COLO668 (cell line): Measurements from ENCODE around the gene SMDT1.
"Not testable (repeated sequence)": the region's sequence is repeated elsewhere in the genome, so short reads cannot be mapped to it uniquely, and the experiment has no call there.

Experiments
- DNase-seq: peaks from one replicate; lab custom pipeline; 2025; ENCODE audit not compliant: unreplicated experiment; lab: John Stamatoyannopoulos, UW

Gene SMDT1

DNA sequence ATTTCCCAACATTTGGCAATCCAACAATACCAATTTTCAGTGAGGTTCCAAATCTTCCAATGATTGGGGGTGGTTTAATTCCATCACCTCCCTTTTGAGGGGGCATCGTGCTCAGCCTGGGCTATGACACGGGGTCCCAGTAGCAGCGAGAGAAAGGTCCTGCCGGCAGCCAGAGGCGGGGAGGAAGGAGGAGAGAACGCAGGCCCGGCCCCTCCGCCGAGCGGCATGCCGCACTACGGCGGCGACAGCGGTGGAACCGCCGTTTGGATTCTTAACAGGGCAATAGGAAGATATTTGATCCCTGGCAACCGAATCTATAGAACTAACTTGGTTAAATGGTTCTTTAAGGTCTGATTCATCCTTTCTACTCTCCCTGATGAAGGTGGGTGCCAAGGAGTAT lies 29.3 kb downstream of the SMDT1 start:
- DNase-seq, result no peak

DNA sequence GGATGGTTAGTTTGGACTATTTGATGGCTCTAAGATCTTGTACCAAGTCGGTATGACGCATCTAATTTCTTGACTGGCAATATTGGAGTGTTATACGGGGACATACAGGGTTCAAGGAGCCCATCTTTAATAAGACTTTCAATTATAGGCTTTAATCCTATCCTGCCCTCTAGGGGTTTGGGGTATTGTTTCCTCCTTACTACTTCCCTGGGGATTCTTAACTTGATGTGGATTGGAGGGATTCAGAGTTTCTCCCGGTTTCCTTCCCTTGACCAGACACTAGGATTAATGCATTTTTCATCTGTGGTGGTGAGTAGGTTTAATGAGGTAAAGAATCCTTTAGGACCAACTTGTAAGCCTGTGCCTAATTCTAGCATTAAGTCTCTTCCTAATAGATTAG lies 32.3 kb downstream of the SMDT1 start:
- DNase-seq, result no peak

DNA sequence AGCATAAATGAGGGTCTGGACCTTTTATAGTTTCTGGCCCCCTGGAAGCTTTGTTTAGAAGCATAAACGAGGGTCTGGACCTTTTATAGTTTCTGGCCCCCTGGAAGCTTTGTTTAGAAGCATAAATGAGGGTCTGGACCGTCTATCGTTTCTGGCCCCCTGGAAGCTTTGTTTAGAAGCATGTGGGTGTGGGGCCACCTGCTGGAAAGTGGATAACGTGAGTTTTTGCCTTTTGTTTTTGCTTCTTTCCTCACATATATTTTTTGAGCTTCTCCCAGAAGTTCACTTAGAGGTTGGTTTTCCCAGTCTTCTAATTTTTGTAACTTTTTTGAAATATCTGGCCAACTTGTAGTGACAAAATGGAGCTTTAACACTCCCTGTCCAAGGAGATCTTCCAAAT lies 33.3 kb downstream of the SMDT1 start:
- not testable (repeated sequence) for DNase-seq

DNA sequence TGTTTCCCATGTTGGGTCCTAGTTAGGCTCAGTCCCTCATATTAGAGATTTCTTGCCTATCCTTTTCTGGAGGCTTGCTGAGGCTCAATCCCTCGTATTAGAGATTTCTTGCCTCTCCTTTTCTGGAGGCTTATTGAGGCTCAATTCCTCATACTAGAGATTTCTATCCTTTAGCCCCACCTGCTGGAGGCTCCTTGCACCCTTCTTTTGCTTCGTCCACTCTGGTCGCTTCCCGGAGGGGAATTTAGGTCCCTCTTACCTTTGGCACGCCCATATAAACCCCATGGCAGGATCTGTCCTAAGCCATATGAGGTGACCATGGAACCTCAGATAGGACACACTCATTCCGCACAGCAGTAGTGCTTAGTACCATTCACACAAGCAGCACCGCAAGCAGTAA lies 35.2 kb downstream of the SMDT1 start:
- DNase-seq, result peak; percentile 11

DNA sequence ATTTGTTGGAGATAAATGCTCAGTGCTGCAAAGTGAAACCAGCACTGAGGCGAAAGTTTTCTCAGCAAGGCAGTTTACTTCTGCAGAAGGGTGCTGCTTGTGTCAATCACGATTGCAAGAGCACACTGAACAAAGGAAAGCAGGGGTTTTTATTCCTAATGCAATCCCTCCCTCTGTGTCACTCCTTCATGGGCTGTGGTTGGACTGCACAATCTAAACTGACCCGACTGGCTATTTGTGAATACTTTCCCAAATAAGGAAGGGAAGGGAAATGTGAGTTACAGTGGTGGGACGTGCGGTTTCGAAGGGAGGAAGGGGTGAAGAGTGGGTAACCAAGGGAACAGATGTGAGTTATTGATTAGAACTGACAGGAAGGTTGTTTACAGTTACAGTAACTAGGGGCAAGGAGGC lies 35.9 kb downstream of the SMDT1 start:
- DNase-seq, result not testable (repeated sequence)

DNA sequence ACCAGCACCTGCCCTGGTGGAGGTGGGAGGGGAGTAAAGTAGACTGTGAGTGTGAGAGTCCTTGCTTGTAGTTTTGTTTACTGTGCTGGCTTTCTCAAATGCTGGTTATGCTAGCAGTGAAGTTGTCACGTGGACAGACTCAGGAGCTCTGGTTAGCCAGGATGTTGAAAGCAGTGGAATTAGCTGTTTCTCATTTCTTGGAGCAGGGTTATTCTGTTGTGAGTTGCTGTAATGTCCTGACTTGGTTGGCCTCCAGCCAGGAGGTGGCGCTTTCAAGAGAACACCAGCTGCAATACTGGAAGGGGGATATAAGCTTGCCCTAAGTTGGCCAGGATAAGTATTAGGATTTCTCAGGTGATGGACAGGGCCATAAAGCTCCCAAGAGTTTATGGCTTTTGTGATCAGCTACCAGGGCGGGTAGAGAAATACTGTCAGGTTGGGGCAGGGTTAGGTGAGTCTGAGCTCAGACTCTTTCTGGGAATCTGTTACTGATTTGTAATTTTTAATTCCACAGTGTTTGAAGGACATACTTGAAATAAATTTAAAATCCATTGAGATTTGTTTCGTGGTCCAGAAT lies 37.4 kb downstream of the SMDT1 start:
- no peak for DNase-seq

DNA sequence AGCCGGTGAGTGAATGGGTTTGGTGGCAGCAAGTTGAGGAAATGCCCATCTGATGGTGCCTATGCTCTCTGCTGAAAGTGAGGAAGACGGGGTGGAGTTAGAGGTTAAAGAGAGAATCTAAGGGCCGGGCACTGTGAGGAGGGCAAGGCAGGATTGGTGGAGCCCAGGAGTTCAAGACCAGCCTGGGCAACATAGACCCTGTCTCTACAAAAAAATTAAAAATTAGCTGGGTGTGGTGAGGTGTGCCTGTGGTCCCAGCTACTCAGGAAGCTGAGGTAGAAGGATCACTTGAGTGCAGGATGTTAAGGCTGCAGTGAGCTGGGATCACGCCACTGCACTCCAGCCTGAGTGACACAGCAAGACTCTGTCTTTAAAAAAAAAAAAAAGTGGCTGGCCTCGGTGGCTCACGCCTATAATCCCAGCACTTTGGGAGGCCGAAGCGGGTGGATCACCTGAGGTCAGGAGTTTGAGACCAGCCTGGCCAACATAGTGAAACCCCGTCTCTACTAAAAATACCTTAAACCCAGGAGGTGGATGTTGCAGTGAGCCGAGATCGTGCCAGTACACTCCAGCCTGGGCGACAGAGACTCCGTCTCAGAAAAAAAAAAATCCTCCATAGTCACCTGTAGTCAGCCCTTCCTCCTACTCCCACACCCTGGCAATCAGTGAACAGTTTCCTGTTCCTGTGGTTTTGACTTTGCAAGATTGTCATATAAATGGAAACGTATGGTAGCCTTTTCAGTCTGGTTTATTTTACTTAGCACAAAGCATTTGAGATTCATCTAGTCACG lies 40.9 kb downstream of the SMDT1 start:
- DNase-seq, result not testable (repeated sequence)

DNA sequence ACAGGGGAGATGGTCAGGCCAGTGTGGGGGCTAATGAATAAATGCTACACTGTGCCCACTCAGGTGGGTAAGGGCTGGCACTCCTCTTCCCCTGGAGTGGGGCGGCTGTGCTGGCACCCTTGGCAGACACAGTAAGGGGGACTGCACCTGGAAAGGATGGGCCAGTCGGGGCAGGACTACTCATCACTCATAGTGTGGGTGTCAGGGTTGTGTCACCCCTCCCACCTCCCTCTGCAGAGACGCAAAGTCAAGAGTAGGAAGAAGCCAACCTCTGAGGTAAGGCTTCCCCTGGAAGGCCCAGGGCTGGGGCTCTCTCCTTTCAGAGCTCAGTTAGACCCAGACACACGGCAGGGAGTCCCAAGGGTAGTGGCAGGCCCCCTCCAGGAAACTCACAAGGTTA lies 44.0 kb downstream of the SMDT1 start:
- not testable (repeated sequence) for DNase-seq

DNA sequence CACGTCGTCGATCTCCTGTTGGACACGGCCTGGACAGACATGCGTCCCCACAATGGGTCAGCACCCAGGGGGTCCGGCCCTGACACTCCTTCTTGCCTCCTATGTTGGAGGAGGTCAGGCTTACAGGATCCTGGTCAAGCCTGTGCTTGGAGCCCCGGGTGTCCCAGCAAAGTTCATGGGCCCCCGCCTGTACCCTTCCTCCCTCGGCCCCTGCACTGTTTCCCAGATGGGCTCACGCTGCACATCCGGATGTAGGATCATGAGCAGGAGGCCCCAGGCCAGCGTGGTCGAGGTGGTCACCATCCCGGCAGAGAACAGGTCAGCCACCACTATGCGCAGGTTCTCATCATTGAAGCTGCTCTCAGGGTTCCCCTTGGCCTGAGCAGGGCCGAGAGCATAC lies 48.1 kb downstream of the SMDT1 start:
- DNase-seq, result no peak

DNA sequence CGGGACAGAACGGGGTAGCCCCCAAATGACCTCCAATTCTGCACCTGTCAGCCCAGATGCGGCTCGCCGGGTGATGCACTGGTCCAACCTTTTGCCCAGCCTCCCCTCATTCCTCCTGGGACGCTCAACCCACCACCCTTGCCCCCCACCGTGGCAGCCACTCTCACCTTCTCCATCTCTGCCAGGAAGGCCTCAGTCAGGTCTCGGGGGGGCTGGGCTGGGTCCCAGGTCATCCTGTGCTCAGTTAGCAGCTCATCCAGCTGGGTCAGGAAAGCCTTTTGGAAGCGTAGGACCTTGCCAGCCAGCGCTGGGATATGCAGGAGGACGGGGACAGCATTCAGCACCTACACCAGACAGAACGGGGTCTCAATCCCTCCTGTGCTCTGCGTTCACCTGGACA lies 48.5 kb downstream of the SMDT1 start:
- DNase-seq, result not testable (repeated sequence)

DNA sequence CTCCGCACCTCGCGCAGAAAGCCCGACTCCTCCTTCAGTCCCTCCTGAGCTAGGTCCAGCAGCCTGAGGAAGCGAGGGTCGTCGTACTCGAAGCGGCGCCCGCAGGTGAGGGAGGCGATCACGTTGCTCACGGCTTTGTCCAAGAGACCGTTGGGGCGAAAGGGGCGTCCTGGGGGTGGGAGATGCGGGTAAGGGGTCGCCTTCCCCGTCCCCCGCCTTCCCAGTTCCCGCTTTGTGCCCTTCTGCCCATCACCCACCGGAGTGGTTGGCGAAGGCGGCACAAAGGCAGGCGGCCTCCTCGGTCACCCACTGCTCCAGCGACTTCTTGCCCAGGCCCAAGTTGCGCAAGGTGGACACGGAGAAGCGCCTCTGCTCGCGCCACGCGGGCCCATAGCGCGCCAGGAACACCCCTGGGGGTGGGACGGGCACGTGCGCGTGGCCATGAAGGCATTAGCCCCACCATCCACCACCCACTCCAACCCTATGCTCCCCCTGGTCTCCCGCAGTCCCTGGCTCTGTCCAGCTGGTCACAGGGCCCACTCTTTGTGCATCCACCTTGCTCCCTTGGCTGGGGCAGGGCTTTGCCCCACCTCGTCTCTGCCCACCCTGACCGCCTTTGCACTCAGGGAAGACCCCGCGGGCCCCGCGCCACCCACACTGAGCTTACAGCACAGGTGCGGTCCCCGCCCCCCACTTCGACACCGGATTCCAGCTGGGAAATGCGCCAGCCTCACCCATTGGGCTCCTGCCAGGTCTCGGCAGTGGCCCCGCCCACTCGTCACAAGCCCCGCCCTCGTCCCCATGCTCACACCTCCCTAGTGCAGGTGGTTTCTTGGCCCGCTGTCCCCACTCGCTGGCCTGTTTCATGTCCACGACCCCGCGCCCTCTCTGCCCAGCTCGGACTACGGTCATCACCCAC lies 49.5 kb downstream of the SMDT1 start:
- DNase-seq, result peak; percentile 44

DNA sequence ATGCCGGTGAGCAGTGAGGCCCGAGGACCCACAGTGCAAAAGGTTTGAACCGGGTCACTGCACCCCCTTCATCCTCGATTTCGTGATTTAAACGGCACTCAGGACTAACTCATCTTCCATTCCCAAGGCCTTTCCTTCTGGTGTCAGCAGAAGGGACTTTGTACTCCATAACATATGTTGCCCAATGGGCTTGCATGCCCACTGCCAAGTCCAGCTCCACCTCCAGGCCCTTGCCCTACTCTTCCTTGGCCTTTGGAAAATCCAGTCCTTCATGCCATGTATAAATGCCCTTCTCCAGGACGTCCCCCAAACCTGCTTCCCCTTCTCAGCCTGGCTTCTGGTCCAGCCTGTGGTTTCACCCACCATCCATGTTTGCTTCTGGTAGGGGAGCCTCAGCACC lies 50.7 kb downstream of the SMDT1 start:
- DNase-seq, result not testable (repeated sequence)

DNA sequence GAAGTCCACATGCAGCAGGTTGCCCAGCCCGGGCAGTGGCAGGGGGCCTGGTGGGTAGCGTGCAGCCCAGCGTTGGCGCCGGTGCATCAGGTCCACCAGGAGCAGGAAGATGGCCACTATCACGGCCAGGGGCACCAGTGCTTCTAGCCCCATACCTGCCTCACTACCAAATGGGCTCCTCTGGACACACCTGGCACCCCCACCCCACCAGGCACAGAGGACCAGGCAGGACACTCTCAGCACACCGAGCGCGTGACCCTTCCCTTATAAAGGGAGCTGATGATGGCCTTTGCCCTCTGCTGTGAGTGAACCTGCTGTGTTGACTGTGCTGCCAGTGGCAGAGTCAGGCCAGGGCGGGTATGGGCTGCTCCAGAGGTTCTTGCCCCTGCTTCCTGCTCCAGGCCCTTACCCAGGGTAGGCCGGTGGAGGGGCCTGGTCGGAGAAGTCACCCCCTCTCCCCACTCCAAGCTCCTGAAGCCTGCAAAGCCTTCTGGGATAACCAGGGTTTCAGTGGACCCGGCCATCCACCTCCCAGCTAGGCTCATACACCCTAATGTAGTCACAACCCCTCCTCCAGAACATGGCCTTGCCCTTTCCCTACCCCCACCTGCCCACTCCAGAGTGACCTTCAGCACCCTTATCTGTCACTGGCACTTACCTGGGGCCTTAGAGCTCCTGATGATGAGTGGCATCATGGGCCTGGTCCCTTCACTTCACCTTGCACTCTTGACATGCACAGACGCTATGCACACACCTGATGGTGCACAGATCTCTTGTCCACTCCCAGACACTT lies 51.3 kb downstream of the SMDT1 start, which contains the start of gene CYP2D6:
TSS of gene CYP2D6 (minus strand) at position 172 of the 793 bp plus-strand sequence. CDS start at position 153, 19 bp downstream.
- DNase-seq, result not testable (repeated sequence)

DNA sequence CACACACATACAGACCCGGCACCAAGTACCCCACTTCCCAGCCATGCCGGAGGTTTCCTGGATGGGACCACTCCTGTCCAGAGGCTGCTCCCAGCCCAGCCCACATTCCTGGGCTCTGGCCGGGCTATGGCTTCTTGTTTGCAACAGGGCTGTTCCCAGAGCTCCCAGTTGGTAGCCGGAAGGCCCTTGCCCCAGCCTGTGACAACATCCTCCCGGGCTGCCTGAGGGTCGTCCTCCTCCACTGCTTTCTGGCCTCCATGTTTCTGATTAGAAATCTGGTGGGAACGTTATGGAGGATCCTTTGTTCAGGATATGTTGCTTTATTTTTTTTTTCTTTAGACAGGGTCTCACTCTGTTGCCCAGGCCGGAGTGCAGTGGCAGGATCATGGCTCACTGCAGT lies 52.1 kb downstream of the SMDT1 start:
- no peak for DNase-seq

DNA sequence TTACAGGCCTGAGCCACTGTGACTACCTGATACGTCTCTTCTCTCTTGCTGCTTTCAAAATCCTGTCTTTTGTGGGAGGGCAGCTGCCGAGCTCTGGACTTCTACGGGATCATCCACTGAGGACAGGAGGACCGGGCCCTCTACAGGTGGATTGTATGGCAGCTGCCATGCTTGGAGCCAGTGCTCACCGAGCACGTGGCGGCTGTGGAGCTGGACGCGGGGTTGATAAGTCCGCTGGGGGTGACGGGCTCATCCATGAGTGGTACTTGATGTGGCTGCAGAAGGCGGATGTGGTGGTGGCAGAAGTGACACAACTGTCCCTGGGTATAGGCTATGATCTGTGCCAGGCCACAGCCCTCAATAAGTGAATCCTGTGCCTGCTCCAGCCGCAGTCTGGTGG lies 53.0 kb downstream of the SMDT1 start:
- no peak for DNase-seq
